Activated T-cell treated with anti-CD3 and anti-CD28 coated beads, Interleukin-2, amount 50 U/mL, for 72 hours (primary cell): ENCODE measurements around the gene ICA1L. TPM values are rescaled to one million over a fixed set of nuclear protein-coding genes. Genes with fewer than 3 reads are reported as not detected.
"Not testable (repeated sequence)": the region's sequence is repeated elsewhere in the genome, so short reads cannot be mapped to it uniquely, and the experiment has no call there.

ENCODE experiments used
- ATAC-seq, 2 donors: fragments of 150-1000 bp; cut with Tn5 transposase; replicated peaks in 1 of 2; 2 replicates each; pipeline ENCODE4 v1.10.0; 2021; ENCODE audit warnings: moderate library complexity in 2 of 2, mild to moderate bottlenecking in 1 of 2
- DNase-seq, 2 donors: peaks; one replicate each; pipeline ENCODE4 v3.0.0; 2021 to 2022; ENCODE audit warnings: mixed read lengths in 1 of 2
- H3K27ac Mint-ChIP-seq: one replicate; pipeline ENCODE4 v1.8.0; 2022; ENCODE audit warnings: mild to moderate bottlenecking, moderate library complexity, mixed read lengths
- H3K27me3 Mint-ChIP-seq: one replicate; pipeline ENCODE4 v1.8.0; 2022; ENCODE audit warnings: low read depth, mixed read lengths
- H3K36me3 Mint-ChIP-seq, 2 donors: one replicate each; pipeline ENCODE4 v1.8.0; 2022; ENCODE audit warnings: mixed read lengths in 2 of 2, mild to moderate bottlenecking in 1 of 2; ENCODE audit not compliant: insufficient read depth in 2 of 2
- H3K4me1 Mint-ChIP-seq: one replicate; pipeline ENCODE4 v1.8.0; 2022; ENCODE audit warnings: low read depth, mixed read lengths
- H3K4me3 Mint-ChIP-seq, 2 donors: one replicate each; pipeline ENCODE4 v1.8.0; 2022; ENCODE audit warnings: mild to moderate bottlenecking in 2 of 2, mixed read lengths in 2 of 2, moderate library complexity in 2 of 2
- H3K9me3 Mint-ChIP-seq, 2 donors: one replicate each; pipeline ENCODE4 v1.8.0; 2022; ENCODE audit warnings: mixed read lengths in 2 of 2
- total RNA-seq, 2 donors: library from RNA; stranded (reverse); gene quantifications; one replicate each; pipeline ENCODE4 v1.2.3, GENCODE V29; 2022

ICA1L gene
- total RNA-seq, 2 donors from 2014 or later: 12.6 to 14.0 TPM

DNA sequence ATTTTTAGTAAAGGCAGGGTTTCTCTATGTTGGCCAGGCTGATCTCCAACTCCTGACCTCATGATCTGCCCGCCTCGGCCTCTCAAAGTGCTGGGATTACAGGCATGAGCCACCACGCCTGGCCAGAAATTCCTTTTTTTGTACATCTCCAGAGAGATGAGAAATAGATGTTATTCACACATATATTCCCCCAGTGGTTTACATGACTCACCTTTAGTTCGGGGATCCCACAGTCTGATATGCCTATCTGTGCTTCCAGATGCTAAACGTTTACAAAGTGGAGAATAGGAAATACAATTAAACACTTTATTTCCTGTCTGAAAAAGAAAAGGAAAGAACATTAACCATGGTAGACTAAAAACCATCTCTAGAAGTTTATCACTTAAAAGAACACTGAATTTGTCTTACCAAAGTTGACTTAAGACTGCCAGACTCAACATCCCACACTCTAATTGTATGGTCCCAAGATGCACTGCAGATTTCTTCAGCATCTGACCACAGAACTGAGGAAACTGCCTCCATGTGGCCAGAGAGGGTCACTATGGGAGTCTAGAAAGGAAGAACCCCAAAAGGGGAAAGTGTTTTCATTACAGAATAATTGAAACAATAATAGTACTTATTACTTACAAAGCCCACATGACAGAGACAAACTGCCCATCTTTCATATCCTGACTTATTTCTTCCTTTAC, 12.6 kb upstream of the ICA1L start:
- no peak overlapping the region for H3K4me3 Mint-ChIP-seq
- H3K9me3 Mint-ChIP-seq: no peaks in the 10 kb centered on the region
- DNase-seq: no peak
- no peaks in the 10 kb centered on the region for H3K4me1 Mint-ChIP-seq
- peaks cover 3 to 17% of the 10 kb centered on the region in 2 donors for H3K36me3 Mint-ChIP-seq
- H3K27me3 Mint-ChIP-seq: no peaks in the 10 kb centered on the region
- no peak overlapping the region for H3K27ac Mint-ChIP-seq
- ATAC-seq: no peak

DNA sequence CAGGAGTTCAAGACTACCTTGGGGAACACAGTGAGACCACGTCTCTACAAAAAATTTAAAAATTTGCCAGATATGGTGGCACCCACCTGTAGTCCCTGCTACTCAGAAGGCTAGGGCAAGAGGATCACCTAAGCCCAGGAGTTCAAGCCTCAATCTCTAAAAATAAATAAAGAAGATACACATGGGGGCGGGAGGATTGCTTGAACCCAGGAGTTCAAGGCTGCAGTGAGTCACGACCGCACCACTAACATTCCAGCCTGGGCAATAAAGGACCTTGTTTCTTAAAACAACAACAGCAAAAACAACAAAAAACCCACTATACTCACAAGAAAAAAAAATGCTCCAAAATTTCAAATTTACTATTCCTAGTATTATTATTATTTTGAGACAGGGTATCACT, 10.0 kb upstream of the ICA1L start:
- Mint-ChIP-seq H3K9me3 (no peaks in the 10 kb centered on the region), H3K27me3 (no peaks in the 10 kb centered on the region), H3K27ac (no peak overlapping the region), H3K36me3 (peaks cover 2 to 15% of the 10 kb centered on the region in 2 donors), H3K4me3 (no peak overlapping the region), H3K4me1 (no peaks in the 10 kb centered on the region)
- ATAC-seq: no peak
- DNase-seq: no peak

DNA sequence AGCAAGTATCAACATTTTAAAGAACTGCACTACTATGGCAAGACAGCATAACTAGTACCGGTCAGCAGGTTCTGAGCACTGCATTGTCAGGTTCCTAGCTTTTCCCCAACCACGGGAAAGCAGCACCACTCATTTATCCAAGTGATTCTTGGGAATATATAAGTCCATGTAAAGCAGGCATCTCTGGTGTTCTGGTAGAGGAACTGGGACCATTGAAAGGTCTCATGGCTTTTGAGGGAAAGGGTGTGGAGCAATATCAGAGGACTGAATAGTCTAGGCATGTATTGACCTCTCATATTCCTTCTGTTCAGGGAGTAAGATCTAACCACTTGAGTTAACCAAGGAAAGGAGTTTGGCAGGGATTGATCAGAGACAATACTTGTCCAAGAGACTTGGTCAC, 6.1 kb upstream of the ICA1L start:
- H3K36me3 Mint-ChIP-seq: peaks cover 0 to 7% of the 10 kb centered on the region in 2 donors
- ATAC-seq (no peak), DNase-seq (no peak)
- H3K27ac Mint-ChIP-seq: no peak overlapping the region
- no peaks in the 10 kb centered on the region for H3K4me1 Mint-ChIP-seq
- no peak overlapping the region for H3K4me3 Mint-ChIP-seq
- H3K9me3 Mint-ChIP-seq: no peaks in the 10 kb centered on the region
- no peaks in the 10 kb centered on the region for H3K27me3 Mint-ChIP-seq

GRCh38 chr2:202870431-202871299, 901 bp downstream of the ICA1L start:
- Mint-ChIP-seq H3K36me3 (no peaks in the 10 kb centered on the region), H3K4me1 (peaks cover 13% of the 10 kb centered on the region), H3K27me3 (no peaks in the 10 kb centered on the region), H3K27ac (peak overlapping the region; percentile 54), H3K4me3 (peak overlapping the region; percentile 95 to 96), H3K9me3 (no peaks in the 10 kb centered on the region)
- DNase-seq: peak; percentile 76 to 77
- peak; percentile 82 to 84 for ATAC-seq

DNA sequence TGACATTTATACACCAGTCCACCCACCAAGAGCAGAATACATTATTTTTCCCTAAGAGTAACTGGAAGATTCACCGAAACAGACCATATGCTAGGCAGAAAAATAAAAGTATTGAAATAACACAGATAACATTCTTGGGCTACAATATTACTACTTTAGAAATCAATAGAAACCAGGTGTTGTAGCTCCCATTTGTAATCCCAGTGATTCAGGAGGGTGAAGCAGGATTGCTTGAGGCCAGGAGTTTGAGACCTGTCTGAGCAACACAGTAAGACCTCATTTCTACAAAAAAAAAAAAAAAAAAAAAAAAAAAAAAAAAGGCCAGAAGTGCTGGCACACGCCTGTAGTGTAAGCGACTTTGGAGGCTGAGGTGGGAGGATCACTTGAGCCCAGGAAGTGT, 9.6 kb downstream of the ICA1L start:
- Mint-ChIP-seq H3K27ac (no peak overlapping the region), H3K36me3 (peaks cover 0 to 2% of the 10 kb centered on the region in 2 donors), H3K27me3 (no peaks in the 10 kb centered on the region), H3K4me3 (no peak overlapping the region), H3K9me3 (peaks cover 2% of the 10 kb centered on the region in 2 donors), H3K4me1 (no peaks in the 10 kb centered on the region)
- no peak for ATAC-seq
- DNase-seq: no peak

DNA sequence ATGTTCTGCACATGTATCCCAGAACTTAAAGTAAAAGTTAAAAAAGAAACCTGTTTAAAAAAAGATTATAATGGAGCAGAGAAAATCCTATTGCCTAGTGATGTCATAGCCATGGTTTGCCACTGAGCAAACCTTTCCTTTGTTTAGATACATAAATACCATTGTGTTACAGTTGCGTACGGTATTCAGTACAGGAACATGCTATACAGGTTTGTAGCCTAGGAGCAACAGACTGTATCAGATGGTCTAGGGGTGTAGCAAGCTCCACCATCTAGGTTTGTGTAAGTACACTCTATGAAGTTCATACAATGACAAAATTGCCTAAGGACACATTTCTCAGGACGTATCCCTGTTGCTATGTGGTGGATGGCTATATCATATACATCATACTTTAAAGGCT, 13.0 kb downstream of the ICA1L start:
- H3K27me3 Mint-ChIP-seq: no peaks in the 10 kb centered on the region
- no peak overlapping the region for H3K4me3 Mint-ChIP-seq
- peaks cover 2 to 4% of the 10 kb centered on the region in 2 donors for H3K36me3 Mint-ChIP-seq
- no peak overlapping the region for H3K27ac Mint-ChIP-seq
- no peaks in the 10 kb centered on the region for H3K4me1 Mint-ChIP-seq
- peaks cover 2 to 4% of the 10 kb centered on the region in 2 donors for H3K9me3 Mint-ChIP-seq
- ATAC-seq (no peak), DNase-seq (no peak)

- not testable (repeated sequence) for H3K36me3 Mint-ChIP-seq, H3K27ac Mint-ChIP-seq, ATAC-seq, H3K9me3 Mint-ChIP-seq, H3K4me3 Mint-ChIP-seq, H3K4me1 Mint-ChIP-seq, H3K27me3 Mint-ChIP-seq, DNase-seq
Measured at GRCh38 chr2:202849343-202849742, 22.2 kb downstream of the ICA1L start.

DNA sequence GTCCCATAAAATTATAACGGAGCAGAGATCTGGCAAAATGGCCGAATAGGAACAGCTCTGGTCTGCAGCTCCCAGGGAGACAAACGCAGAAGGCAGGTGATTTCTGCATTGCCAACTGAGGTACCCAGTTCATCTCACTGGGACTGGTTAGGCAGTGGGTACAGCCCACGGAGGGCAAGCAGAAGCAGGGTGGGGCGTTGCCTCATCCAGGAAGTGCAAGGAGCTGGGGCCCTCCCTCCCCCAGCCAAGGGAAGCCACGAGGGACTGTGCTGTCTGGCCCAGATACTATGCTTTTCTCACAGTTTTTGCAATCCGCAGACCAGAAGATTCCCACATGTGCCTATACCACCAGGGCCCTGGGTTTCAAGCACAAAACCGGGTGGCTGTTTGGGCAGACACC, 22.8 kb downstream of the ICA1L start:
- Mint-ChIP-seq H3K9me3 (peaks cover 0 to 3% of the 10 kb centered on the region in 2 donors), H3K4me3 (peak overlapping the region in 1 of 2 donors; percentile 23), H3K27ac (no peak overlapping the region), H3K36me3 (peaks cover 0 to 8% of the 10 kb centered on the region in 2 donors), H3K4me1 (peaks cover 7% of the 10 kb centered on the region), H3K27me3 (no peaks in the 10 kb centered on the region)
- ATAC-seq (no peak), DNase-seq (no peak)

- DNase-seq (no peak), ATAC-seq (no peak)
- peaks cover 0 to 11% of the 10 kb centered on the region in 2 donors for H3K36me3 Mint-ChIP-seq
- no peak overlapping the region for H3K27ac Mint-ChIP-seq
- H3K9me3 Mint-ChIP-seq: peaks cover 3% of the 10 kb centered on the region in 2 donors
- H3K4me1 Mint-ChIP-seq: peaks cover 7% of the 10 kb centered on the region
- H3K27me3 Mint-ChIP-seq: no peaks in the 10 kb centered on the region
- no peak overlapping the region for H3K4me3 Mint-ChIP-seq
Measured at GRCh38 chr2:202847693-202848524, 23.7 kb downstream of the ICA1L start.

GRCh38 chr2:202844656-202845055, 26.9 kb downstream of the ICA1L start:
- no peak for ATAC-seq
- Mint-ChIP-seq H3K4me3 (no peak overlapping the region), H3K36me3 (peaks cover 6 to 9% of the 10 kb centered on the region in 2 donors), H3K27ac (no peak overlapping the region), H3K9me3 (peaks cover 7 to 8% of the 10 kb centered on the region in 2 donors), H3K27me3 (no peaks in the 10 kb centered on the region), H3K4me1 (peaks cover 7% of the 10 kb centered on the region)
- no peak for DNase-seq

DNA sequence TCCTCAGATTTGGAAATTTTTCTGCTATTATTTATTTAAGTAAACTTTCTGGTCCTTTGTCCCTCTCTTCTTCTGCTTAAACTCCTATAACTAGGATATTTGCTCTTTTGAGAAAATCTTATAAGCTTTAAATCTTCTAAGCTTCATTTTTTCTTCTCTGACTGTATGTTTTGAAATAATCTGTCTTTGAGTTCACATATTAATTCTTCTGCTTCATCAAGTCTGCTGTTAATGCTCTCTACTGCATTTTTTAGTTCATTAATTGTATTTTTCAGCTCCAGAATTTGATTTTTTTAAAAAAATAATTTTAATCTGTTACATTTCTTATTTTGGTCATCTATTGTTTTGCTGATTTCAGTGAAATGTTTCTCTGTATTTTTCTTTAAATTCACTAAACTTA, 28.9 kb downstream of the ICA1L start:
- Mint-ChIP-seq H3K4me3 (no peak overlapping the region), H3K9me3 (peaks cover 7% of the 10 kb centered on the region in 2 donors), H3K36me3 (peaks cover 6 to 7% of the 10 kb centered on the region in 2 donors), H3K4me1 (no peaks in the 10 kb centered on the region), H3K27me3 (no peaks in the 10 kb centered on the region), H3K27ac (no peak overlapping the region)
- DNase-seq: no peak
- ATAC-seq: no peak

GRCh38 chr2:202841090-202841867, 30.3 kb downstream of the ICA1L start:
- H3K4me1 Mint-ChIP-seq: no peaks in the 10 kb centered on the region
- no peak overlapping the region for H3K27ac Mint-ChIP-seq
- DNase-seq (no peak), ATAC-seq (no peak)
- H3K4me3 Mint-ChIP-seq: no peak overlapping the region
- no peaks in the 10 kb centered on the region for H3K27me3 Mint-ChIP-seq
- H3K9me3 Mint-ChIP-seq: peaks cover 6 to 7% of the 10 kb centered on the region in 2 donors
- peaks cover 6% of the 10 kb centered on the region in 2 donors for H3K36me3 Mint-ChIP-seq
